Stimulated activated CD8-positive, alpha-beta memory T cell treated with anti-CD3 and anti-CD28 coated beads, Interleukin-15, amount 100 ng/mL, for 4 hours (primary cell): Measurements from ENCODE around the gene ADCY4.
"Not testable (repeated sequence)": the region's sequence is repeated elsewhere in the genome, so short reads cannot be mapped to it uniquely, and the experiment has no call there.

Experiments used
- DNase-seq, 2 donors: peaks; one replicate each; pipeline ENCODE4 v3.0.0-alpha.2; 2020; ENCODE audit warnings: low read depth in 2 of 2

Gene ADCY4

DNA sequence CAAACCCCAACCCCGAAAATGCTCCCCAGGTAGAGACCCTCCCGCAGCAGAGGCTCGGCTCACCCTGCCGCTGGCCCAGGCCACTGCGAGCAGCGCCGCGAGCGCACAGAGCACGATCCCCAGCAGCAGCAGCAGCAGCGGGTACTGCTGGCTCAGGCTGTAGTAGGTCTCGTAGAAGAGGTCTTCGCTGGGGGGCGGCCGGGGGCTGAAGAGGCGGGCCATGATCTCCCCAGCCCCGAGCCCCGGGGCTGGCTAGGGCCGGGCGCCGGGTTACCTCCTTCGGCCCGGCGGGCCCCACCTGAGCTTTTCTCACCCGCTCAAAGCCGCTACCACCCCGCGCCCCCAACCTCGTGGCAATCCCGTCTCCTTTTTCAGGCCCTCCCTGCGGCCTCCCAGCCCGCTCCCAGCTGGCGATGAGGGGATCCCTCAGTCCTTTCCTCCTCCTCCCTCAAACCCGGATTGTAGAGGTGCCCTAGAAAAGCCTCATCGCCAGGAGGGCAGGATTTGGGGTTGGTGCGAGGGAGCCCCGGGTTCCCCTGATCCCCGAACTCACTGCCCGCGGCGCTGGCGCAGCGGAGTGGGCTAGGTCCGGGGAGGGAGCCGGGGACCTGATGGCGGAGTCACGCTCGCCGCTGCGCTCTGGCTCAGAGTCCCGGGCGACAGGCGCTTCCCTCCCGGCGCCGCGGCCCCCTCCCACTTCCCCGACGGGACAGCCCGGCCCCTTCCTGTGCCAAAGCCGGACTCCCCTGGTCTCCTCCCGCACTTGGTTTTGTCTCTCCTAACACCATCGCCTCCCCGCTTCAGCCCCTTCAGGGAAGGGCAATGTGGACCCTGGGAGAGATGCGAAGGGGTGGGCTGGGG is at the start of gene ADCY4:
Gene ADCY4, minus strand, starts transcription at position 641 of the 861 bp plus-strand sequence. Its CDS starts 419 bp downstream, at position 222.
- no peak for DNase-seq

DNA sequence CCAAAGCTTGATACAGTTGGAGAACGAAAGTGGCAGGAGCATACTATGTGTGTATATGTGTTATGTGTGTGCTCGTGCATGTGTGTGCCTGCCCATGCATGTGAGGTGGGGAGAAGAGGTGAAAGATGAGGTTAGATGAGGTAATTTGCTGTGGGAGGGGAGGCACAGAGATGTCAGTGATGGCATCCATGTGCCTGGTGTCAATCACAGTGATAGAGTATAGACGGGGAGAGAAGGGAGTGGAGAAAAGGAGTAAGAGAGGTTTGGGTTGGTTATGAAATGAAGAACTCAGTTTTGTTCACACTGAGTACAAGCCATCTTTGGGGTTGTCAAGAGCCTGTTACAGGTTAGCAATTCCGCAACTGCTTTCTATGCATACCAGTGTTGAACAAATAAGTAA is 49.3 kb upstream of the ADCY4 start:
- no peak for DNase-seq

DNA sequence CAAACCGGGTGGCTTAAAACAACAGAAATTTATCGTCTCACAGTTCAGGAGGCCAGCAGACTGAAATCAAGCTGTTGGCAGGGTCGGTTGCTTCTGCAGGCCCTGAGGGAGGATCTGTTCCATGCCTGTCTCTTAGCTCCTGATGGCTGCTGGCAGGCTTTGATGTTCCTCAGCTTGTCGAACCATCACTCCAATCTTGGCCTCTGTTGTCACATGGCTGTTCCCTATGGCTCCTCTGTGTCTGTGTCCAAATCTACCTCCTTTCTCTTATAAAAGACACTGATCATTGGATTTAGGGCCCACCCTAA is 47.1 kb upstream of the ADCY4 start:
- DNase-seq: no peak

DNA sequence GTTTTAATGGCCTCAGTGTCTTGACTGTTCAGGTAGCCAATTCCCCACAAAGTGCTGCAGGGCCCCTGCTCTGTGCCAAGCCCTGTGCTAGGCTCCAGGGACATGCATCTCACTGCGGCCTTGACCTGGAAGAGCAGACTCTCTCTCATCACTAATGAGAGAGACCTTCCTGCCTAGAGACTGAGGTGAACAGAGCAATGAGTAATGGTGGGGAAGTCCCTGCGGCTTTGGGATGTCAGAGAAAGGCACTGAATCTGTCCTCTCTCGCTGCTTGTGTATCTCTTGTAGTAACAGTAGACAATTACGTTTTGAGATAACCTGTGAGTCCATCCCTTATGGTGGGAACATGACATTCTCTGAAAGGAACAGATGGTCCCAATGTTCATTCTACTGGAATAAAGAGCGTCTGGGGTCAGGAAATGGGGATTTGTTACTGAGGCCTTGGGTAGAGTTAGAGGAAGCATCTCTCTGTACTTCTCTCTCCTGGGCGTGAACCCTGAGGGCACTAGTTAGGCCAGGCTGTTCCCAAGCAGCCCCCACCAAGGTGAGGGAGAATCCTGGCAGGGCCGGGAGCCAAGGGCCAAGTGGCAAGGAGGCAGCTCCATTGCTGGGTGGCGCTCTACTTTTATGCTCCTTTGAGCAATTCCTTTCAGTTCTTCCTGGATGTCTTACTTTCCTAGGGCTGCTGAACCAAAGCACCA is 46.6 kb upstream of the ADCY4 start:
- DNase-seq: no peak

DNA sequence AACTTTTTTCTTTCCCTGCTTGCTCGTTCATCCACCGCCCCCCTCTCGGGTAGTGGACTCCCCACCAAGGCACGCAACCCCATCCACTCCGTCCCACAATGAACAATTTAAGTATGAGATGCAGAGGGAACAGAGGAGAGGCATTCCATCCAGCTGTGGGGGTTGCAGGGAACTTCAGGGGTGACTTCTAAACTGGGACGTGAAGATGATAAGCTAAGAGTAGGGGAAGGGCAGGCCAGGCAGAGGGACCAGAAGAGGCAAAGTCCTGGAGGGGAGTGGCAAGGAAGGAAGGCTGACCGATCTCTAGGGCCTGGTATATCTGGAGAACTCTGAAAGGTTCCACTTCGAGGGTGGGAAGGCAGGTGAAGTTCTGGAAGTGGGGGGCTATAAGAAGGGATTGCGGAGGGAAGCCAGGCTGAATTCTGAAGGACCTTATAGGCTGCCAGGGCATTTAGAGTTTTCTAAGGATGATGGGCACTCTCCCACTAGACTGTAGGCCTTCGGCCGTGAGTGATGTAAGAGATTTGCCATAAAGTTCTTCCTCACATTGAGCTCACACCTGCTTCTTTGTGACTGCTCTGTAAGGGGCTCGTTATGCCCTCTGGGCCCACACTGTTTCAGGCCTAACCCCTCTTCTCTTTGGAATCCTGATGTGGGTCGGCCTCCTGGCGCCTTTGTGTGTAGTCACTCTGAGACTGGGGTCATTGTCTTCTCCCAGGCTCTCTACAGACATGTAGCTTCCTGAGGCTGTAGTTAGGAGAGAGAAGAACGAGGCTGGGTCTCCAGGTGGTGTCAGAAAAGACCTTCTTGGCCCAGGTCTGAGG is 45.2 kb upstream of the ADCY4 start:
- no peak for DNase-seq

DNA sequence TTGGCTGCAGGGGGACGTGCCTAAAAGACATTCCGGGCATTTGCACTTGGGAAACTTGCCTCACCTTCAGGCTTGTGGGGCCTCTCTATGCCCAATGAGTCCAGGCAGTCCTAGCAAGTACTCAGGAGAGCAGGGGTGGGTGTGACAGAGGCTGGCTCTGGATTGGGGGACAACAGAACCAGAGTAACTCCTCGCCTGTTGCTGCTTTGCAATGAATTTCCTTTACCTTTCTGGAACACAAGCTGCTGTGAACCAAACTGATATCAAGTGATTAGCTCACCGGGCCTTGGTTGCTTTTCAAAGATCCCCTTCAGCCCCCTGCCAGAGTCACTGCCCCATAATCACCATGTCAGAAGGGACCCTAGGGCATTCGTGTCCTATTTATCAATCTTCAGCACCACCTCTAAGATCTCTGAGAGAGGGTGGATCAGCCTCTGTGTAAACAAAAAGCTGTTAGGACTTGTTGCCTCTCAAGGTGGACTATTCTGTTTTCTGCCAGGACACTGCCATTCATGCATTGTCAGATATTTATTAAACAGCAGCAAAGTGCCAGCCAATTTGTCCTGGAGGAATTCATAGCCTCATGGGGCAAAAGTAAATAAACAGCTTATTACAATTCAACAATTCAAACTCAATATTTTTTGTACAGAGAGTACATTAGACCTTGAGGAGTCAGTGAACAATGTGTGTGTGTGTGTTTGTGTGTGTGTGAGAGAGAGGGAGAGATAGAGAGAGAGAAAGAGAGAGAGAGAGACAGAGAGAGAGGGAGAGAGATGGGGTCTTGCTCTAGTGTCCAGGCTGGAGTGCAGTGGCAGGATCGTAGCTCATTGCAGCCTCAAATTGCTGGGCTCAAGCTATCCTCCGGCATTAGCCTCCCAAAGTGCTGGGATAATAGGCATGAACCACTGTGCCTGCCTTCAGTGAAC is 44.4 kb upstream of the ADCY4 start:
- DNase-seq: no peak

DNA sequence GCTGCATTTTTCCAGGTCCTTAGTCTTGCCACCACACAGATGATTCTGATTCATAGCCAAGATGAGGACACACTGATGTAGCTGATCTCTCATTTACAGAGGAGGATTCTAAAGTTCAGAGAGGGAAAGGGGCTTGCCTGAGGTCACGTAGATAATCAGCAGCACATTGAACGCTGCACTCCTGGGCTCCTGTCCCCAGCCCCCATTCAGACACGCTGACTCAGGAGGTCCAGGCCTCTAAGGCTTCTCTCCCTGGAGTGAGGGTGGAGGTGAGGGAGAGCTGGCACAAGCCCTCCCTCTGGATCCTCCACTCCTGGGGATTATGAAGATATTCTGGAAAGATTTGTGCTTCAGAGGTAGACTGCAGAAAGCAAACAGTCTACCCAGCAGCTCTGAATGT is 43.5 kb upstream of the ADCY4 start:
- DNase-seq: no peak

DNA sequence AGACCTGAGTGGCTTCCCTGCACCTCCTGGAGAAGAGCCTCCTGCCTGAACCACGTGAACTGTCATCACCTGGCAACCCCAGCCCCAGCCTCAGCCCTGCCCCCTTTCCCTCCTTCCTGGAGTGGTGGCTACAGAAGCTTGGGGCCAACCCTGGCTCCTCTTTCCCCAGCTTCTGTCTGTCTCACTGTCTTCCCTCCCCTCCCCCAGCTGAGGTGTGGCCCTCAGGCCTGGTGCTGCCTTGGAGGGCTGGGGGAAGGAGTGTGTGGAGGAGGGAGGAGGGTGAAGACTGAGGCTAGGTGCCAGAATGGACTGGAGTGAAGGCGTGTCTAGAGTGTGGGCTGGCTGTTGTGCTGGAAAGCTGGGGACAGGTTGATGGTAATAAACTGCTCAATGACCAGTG is 42.8 kb upstream of the ADCY4 start:
- no peak for DNase-seq

DNA sequence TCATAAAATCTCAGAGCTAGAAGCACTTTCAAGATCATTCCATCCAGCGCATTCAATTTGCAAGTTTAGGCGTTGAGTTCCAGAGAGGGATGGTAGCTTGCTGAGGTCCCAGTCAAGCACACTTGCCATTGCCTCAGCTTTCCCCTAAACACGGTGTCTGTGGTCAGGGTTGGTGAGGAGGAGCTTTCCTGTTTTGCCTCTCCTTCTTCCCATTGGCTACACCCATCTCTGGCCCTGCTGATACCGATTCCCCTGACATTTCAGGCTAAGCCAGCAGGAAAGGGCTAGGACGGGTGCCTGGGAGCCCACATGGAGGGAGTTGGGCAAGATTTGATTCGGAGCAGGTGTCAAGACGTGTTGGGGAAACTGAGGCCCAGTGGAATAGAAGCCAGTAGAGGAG is 42.3 kb upstream of the ADCY4 start:
- DNase-seq: no peak

DNA sequence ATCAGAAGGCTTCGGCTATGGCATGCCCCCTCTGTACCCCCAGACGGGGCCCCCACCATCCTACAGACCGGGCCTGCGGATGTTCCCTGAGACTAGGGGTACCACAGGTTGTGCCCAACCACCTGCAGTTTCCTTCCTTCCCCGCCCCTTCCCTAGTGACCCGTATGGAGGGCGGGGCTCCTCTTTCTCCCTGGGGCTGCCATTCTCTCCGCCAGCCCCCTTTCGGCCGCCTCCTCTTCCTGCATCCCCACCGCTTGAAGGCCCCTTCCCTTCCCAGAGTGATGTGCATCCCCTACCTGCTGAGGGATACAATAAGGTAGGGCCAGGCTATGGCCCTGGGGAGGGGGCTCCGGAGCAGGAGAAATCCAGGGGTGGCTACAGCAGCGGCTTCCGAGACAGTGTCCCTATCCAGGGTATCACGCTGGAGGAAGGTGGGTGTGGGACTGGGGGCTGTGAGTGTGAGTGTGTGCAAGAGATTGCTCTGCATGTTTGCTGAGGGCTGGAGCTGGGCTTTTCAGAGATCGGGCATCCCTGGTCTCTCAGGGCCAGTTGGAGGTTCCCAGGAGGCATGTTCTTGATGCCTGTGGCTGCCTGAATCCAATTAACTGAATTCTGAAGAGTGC is 41.7 kb upstream of the ADCY4 start:
- no peak for DNase-seq

DNA sequence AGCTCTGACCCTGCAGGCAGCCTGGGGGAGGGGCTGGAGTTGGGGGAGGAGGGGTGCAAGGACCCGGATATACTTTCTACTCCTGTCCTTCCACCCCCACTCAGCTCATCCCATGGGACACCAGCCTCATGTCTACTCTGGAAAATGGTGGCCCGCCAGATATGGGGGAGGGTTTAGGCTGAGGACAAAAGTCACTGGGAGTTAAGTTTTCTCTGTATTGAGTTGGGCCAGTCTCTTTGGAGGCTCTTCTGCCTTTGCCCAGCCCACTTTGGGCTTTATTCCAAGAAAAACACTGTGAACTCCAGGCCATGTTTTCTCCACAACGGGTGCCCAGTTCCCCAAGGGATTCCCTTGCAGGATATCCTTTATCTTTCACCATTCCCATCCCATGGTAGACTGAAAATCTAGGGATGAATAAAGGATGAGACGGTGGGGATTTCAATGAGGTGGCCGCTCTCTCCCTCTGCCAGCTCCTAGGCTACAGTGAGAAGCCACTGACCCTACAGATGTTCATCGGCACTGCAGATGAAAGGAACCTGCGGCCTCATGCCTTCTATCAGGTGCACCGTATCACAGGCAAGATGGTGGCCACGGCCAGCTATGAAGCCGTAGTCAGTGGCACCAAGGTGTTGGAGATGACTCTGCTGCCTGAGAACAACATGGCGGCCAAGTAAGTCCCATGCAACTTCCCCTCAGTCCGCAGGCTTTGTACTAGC is 38.0 kb upstream of the ADCY4 start:
- DNase-seq: no peak

DNA sequence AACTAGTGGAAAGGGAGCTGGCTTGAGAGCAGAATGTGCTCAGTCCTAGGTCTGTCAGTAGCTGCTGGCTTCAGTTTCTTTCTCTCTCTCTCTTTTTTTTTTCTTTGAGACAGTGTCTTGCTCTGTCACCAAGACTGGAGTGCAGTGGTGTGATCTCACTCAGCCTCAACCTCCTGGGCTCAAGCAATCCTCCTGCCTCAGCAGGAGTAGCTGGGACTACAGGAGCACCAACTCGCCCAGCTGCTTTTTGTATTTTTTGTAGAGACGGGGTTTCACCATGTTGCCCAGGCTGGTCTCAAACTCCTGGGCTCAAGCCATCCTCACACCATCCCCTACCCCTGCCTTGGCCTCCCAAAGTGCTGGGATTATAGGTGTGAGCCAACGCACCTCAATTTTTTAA is 36.7 kb upstream of the ADCY4 start:
- DNase-seq: not testable (repeated sequence)

DNA sequence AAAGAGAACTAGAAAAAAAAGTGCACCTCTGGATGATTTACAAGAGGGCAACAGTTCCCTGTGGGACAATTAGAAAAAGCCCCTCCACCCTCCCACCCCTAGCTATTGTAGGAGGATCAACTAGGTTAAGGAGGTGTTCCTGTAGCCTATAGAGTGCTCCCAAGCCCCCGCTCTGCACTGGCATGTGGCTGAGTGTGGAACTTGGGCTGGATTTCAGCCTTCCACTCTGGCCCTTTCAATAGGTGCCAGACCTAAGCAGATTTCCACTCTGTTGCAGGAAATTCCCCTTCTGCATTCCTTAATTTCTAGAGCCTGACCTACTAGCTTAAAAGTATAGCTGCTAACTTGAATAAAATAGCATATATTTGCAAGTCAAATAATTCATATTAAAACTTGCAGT is 35.9 kb upstream of the ADCY4 start:
- DNase-seq: no peak

DNA sequence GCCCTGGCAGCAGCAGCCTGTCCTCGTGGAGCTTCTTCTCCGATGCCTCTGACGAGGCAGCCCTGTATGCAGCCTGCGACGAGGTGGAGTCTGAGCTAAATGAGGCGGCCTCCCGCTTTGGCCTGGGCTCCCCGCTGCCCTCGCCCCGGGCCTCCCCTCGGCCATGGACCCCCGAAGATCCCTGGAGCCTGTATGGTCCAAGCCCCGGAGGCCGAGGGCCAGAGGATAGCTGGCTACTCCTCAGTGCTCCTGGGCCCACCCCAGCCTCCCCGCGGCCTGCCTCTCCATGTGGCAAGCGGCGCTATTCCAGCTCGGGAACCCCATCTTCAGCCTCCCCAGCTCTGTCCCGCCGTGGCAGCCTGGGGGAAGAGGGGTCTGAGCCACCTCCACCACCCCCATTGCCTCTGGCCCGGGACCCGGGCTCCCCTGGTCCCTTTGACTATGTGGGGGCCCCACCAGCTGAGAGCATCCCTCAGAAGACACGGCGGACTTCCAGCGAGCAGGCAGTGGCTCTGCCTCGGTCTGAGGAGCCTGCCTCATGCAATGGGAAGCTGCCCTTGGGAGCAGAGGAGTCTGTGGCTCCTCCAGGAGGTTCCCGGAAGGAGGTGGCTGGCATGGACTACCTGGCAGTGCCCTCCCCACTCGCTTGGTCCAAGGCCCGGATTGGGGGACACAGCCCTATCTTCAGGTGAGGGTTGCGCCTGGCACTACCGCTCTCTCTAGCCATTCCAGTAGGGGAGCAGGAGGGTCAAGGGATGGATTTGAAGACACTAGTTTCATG is 35.2 kb upstream of the ADCY4 start:
- DNase-seq: no peak

DNA sequence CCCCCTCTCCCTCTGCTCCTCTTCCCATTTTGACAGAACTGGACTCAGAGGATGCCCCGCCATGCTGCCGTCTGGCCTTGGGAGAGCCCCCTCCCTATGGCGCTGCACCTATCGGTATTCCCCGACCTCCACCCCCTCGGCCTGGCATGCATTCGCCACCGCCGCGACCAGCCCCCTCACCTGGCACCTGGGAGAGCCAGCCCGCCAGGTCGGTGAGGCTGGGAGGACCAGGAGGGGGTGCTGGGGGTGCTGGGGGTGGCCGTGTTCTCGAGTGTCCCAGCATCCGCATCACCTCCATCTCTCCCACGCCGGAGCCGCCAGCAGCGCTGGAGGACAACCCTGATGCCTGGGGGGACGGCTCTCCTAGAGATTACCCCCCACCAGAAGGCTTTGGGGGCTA is 34.6 kb upstream of the ADCY4 start:
- DNase-seq: no peak

DNA sequence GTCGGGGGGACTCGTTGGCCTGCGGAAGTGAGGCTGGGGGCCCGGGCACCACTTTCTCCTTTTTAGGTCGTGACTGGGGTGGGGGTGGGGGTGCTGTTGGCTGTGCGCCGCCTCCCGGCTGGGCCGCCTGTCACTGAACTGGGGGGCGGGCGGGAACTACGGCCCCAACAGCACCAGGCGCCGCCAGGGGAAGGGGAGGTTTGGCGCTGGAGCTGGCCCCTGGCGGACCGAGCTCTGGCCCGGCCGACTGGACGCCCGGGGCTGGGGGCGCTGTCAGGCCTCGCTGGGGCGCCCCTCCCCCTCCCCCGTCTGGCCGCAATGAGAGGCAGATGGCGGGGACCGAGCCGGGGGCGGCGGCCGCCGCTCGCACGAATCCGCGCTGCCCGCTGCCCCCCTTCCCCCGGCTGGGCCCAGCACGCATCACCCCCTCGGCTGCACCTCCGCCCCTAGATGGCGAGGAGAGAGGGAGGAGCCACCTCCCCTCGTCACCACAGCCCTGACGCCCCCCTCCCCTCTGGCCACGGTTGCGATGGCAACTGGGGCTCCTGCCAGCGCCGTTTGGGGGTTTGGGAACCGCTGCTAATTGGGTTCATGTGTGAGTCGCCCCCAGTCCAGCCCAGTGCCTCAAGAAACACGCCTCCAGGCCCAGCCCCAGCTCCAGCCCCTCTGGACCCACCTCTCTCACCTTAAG is 33.8 kb upstream of the ADCY4 start:
- peak in 1 of 2 donors; percentile 35 for DNase-seq

DNA sequence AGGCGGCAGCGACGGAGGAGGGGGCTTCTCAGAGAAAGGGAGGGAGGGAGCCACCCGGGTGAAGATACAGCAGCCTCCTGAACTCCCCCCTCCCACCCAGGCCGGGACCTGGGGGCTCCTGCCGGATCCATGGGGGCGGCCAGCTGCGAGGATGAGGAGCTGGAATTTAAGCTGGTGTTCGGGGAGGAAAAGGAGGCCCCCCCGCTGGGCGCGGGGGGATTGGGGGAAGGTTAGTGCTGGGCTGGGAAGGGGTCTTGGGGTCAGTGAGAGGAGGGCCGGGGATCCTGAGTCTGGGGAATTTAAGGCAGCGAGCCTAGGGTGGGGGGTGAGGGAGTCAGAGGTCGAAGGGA is 33.3 kb upstream of the ADCY4 start:
- DNase-seq: no peak

DNA sequence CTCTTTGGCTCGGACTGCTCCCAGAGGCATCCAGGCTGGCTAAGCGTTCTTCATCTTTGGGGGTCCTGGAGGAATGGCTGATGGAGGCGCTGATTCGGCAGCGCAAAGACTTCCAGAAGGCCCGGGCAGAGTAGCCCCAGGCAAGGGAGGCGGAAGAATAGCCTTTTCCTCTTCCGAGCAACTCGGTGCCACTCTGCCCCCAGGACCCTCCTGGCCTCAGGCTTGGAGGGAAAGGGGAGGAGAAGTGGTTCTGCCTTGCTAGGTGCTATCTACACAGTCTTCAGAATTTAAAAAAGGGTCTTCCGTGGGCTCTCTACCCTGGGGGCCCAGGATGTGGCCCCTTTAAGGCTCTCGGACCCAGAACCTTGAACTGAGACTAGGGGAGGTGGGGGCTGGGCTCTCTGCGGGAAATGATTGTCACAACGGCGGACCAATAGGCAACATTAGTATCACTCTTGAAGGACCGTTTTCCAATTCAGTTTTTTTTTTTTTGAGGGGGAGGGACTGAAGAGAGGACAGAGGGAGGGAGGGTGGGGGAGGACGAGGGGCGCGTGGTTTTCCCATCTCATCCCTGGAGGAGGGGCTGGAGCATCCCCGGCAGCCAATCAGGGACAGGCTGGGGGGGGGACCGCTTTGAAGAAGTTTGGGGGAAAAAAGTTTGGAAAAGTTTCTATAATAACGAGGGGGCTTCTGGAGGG is 32.8 kb upstream of the ADCY4 start, which contains the start of gene NFATC4:
Gene NFATC4, plus strand, starts transcription at position 671 of the 698 bp plus-strand sequence. CDS start 157 bp downstream, outside the sequence.
- DNase-seq: no peak
